ENCODE measurements around the gene ITGA6. TPM values are rescaled to one million over a fixed set of nuclear protein-coding genes. Genes with fewer than 3 reads are reported as not detected.

Gene ITGA6
- polyA plus RNA-seq, 1 experiment, result 14.8 TPM

DNA sequence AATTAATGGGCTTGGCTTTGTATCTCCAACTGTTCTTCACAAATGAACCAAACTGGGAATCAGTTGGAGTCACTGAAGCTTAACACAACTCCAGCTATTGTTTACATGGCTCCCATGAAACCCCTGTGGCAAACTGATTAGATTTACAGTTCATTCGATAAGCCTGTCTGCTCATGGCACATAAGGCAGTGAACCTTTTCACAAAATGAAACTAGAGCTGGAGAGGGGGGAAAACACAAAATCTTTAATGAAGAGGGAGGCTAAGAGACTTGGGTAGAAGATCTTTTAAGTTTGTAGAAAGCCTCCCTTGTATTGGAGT, 11.6 kb upstream of the ITGA6 start:
- ChIA-PET CTCF (interaction anchor here (0.8 to 2.3 kb wide), 2 partner anchors 14 to 45 kb away, joined by 3 to 8 read pairs; no protein-coding TSS in a partner anchor), POLR2A (no interaction called here)
- Histone ChIP-seq H3K9me3 (ENCODE audit: control insufficient read depth, insufficient read depth, low read length) (no peaks in the 10 kb centered on the region), H3K4me3 (ENCODE audit: low read depth, low read length) (no peak overlapping the region), H3K27me3 (ENCODE audit: control insufficient read depth, insufficient read depth, low read length) (no peaks in the 10 kb centered on the region), H3K27ac (ENCODE audit: low read depth, low read length) (no peak overlapping the region)
- no peak for DNase-seq (ENCODE audit: low read depth, low spot score)
- TF ChIP-seq, protein P1, sequence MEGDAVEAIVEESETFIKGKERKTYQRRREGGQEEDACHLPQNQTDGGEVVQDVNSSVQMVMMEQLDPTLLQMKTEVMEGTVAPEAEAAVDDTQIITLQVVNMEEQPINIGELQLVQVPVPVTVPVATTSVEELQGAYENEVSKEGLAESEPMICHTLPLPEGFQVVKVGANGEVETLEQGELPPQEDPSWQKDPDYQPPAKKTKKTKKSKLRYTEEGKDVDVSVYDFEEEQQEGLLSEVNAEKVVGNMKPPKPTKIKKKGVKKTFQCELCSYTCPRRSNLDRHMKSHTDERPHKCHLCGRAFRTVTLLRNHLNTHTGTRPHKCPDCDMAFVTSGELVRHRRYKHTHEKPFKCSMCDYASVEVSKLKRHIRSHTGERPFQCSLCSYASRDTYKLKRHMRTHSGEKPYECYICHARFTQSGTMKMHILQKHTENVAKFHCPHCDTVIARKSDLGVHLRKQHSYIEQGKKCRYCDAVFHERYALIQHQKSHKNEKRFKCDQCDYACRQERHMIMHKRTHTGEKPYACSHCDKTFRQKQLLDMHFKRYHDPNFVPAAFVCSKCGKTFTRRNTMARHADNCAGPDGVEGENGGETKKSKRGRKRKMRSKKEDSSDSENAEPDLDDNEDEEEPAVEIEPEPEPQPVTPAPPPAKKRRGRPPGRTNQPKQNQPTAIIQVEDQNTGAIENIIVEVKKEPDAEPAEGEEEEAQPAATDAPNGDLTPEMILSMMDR (IDR thresholded peaks at IDR 0.05; ENCODE audit: low read depth, low read length), result no peak

DNA sequence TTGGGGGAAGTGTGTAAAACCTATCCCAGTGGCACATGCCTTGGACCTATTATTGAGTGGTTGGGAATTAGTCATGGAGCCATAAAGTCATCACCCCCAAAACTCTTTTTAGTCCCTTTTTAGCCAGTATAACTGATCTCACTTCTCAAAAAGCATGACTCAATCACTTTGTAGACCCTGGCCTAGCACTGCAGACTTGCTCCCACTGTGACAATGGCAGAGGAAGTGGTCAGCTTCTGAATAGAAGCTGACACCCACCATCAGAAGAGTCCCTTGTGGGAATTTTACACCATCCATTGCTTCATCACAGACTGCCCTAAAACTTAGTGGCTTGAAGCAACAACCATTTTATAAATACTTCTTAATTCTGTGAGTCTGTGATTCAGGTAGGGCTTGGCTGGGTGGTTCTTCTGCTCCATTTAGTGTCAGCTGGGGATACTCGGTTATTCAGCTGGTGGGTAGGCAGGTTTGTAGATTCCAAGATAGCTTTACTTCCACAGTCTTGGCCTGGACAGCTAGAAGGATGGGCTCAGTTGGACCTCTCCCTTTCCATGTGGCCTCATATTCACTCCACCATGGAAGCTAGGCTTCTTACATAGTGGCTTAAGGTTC, 10.8 kb upstream of the ITGA6 start:
- H3K27me3 ChIP-seq (ENCODE audit: control insufficient read depth, insufficient read depth, low read length), result no peaks in the 10 kb centered on the region
- no peak for DNase-seq (ENCODE audit: low read depth, low spot score)
- TF ChIP-seq, protein P1 (IDR thresholded peaks at IDR 0.05; ENCODE audit: low read depth, low read length), result no peak
- no peak overlapping the region for H3K27ac ChIP-seq (ENCODE audit: low read depth, low read length)
- H3K9me3 ChIP-seq (ENCODE audit: control insufficient read depth, insufficient read depth, low read length), result no peaks in the 10 kb centered on the region
- H3K4me3 ChIP-seq (ENCODE audit: low read depth, low read length), result no peak overlapping the region
- POLR2A ChIA-PET, result no interaction called here
- CTCF ChIA-PET, result no interaction called here

DNA sequence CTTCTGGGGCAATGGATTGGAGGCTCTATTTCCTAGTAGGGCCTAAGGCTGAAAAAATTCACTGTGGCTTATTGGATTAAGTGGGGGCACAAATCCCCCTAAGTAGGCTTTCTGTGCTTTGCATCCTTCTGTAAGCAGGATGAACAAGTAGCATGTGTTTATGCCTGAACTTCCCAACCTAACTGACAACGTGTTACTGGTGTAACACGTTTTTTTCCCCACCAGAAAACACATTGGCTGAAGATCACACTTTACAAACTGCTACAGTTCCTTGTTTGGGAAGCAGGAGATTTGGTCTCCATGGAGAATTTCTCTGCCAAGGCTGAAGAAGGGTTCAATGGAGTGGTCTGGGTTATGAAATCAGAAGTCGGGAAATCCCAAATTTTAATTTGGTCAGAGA, 7.2 kb upstream of the ITGA6 start:
- Histone ChIP-seq H3K4me3 (ENCODE audit: low read depth, low read length) (no peak overlapping the region), H3K9me3 (ENCODE audit: control insufficient read depth, insufficient read depth, low read length) (no peaks in the 10 kb centered on the region), H3K27me3 (ENCODE audit: control insufficient read depth, insufficient read depth, low read length) (no peaks in the 10 kb centered on the region), H3K27ac (ENCODE audit: low read depth, low read length) (no peak overlapping the region)
- CTCF ChIA-PET, result no interaction called here
- TF ChIP-seq, protein P1 (IDR thresholded peaks at IDR 0.05; ENCODE audit: low read depth, low read length), result no peak
- DNase-seq (ENCODE audit: low read depth, low spot score), result no peak
- POLR2A ChIA-PET, result no interaction called here

DNA sequence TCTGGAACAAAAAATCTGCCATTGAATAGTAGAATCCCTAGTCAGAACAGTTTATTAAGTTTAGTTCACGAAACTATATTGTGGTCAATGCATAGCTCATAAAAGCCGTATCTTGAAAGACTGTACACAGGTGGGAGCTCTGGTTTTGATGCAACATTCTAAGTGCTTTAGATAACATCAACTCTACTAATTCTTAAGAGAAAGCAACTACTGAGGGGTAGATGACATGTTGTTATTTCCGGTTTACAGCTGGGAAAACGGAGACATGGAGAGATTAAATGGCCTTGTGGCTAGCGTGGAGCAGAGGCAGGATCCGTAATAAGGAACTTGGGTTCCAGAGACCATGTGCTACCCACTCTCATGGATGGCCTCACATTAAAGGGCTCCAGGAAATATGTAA, 4.2 kb upstream of the ITGA6 start:
- POLR2A ChIA-PET, result no interaction called here
- no peak overlapping the region for H3K4me3 ChIP-seq (ENCODE audit: low read depth, low read length)
- no peak for DNase-seq (ENCODE audit: low read depth, low spot score)
- CTCF ChIA-PET, result interaction anchor here (1.0 kb wide), 1 partner anchor 39 kb away, joined by 7 read pairs; no protein-coding TSS in a partner anchor
- TF ChIP-seq, protein P1 (IDR thresholded peaks at IDR 0.05; ENCODE audit: low read depth, low read length), result no peak
- no peaks in the 10 kb centered on the region; the same call in 1 of the 2 replicates for H3K9me3 ChIP-seq (ENCODE audit: control insufficient read depth, insufficient read depth, low read length)
- H3K27ac ChIP-seq (ENCODE audit: low read depth, low read length), result no peak overlapping the region
- H3K27me3 ChIP-seq (ENCODE audit: control insufficient read depth, insufficient read depth, low read length), result no peaks in the 10 kb centered on the region

DNA sequence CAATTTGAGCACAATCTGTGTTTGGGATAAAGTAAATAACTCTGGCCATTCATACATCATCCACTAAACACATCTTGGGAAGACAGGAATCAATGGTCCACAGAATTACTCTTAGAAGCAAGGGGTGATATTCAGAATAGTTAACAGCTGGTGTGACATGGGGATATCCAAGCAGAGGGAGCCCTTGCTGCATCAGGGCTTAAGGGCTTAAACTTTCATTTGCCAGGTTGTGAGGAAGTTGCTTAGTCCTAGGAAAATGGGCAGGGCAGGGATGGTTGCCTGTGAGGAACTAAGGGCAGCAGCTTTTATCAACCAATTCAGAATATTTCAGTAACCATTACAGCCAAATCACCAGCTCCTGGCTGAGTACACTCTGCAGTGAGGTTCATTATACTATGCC, 2.0 kb upstream of the ITGA6 start:
- Histone ChIP-seq H3K27me3 (ENCODE audit: control insufficient read depth, insufficient read depth, low read length) (no peaks in the 10 kb centered on the region), H3K27ac (ENCODE audit: low read depth, low read length) (no peak overlapping the region), H3K9me3 (ENCODE audit: control insufficient read depth, insufficient read depth, low read length) (no peaks in the 10 kb centered on the region; the same call in 1 of the 2 replicates), H3K4me3 (ENCODE audit: low read depth, low read length) (no peak overlapping the region)
- DNase-seq (ENCODE audit: low read depth, low spot score), result no peak
- POLR2A ChIA-PET, result interaction anchor here (0.5 kb wide), 1 partner anchor 100 kb away, joined by 7 read pairs; no protein-coding TSS in a partner anchor
- CTCF ChIA-PET, result interaction anchor here (1.3 kb wide), 1 partner anchor 36 kb away, joined by 4 read pairs; no protein-coding TSS in a partner anchor
- TF ChIP-seq, protein P1 (IDR thresholded peaks at IDR 0.05; ENCODE audit: low read depth, low read length), result no peak

Measured in AG04450 (cell line).